GM23338 (cell line): ENCODE data around the gene HLA-DMA.

Source experiments
- CREB1 ChIP-seq: fragments of 250-450 bp; sonication (Bioruptor Pico); IDR thresholded peaks from 2 replicates; pipeline ENCODE4 v1.5.0; 2020; ENCODE audit warnings: low read depth, mild to moderate bottlenecking, moderate library complexity
- CTCF ChIP-seq, 2 experiments: fragments of 200-600 bp in 1 of 2; sonication (generic) in 1 of 2; conservative IDR thresholded peaks; 2 replicates each; pipeline versions ENCODE4 v1.5.1 to v1.6.1; 2016 to 2017; ENCODE audit warnings: antibody characterized with exemption in 2 of 2, low read depth in 2 of 2, mild to moderate bottlenecking in 2 of 2, moderate library complexity in 1 of 2
- EZH2 ChIP-seq: fragments of 200-600 bp; sonication (generic); IDR thresholded peaks from one replicate; pipeline ENCODE4 v1.8.0; 2017; ENCODE audit warnings: antibody characterized with exemption, mild to moderate bottlenecking, low read depth; ENCODE audit not compliant: unreplicated experiment
- EZH2phosphoT487 ChIP-seq: fragments of 200-600 bp; sonication (generic); IDR thresholded peaks from one replicate; pipeline ENCODE4 v1.8.1; 2018; ENCODE audit warnings: antibody characterized with exemption; ENCODE audit not compliant: unreplicated experiment
- JUNB ChIP-seq: IDR thresholded peaks from one replicate; pipeline ENCODE4 v1.6.1; 2016; ENCODE audit warnings: antibody characterized with exemption; ENCODE audit not compliant: unreplicated experiment
- NANOG ChIP-seq: IDR thresholded peaks from 2 replicates; pipeline ENCODE4 v1.6.1; 2016; ENCODE audit warnings: antibody characterized with exemption, borderline replicate concordance
- POLR2AphosphoS5 ChIP-seq: IDR thresholded peaks from 2 replicates; pipeline ENCODE4 v1.6.1; 2016; ENCODE audit warnings: antibody characterized with exemption, low read depth
- REST ChIP-seq: IDR thresholded peaks from one replicate; pipeline ENCODE4 v1.6.1; 2018; ENCODE audit warnings: antibody characterized with exemption; ENCODE audit not compliant: unreplicated experiment
- ZNF114 ChIP-seq: fragments of 250-450 bp; sonication (Bioruptor Pico); IDR thresholded peaks from 2 replicates; pipeline ENCODE4 v1.5.0; 2020; ENCODE audit warnings: mild to moderate bottlenecking, moderate library complexity
- ZNF331 ChIP-seq: fragments of 250-450 bp; sonication (Bioruptor Pico); IDR thresholded peaks from 2 replicates; pipeline ENCODE4 v1.5.0; 2020; ENCODE audit warnings: low read depth, mild to moderate bottlenecking, moderate library complexity
- ZNF462 ChIP-seq: fragments of 250-450 bp; sonication (Bioruptor Pico); IDR thresholded peaks from 2 replicates; pipeline ENCODE4 v1.5.0; 2020; ENCODE audit warnings: mild to moderate bottlenecking, moderate library complexity

- no peak for TF ChIP-seq POLR2AphosphoS5
- TF ChIP-seq CTCF (conservative IDR thresholded peaks at IDR 0.05; ENCODE audit: low read depth in 2 of 2), result no peak
- TF ChIP-seq EZH2phosphoT487, result no peak
- TF ChIP-seq EZH2, result no peak
- TF ChIP-seq JUNB, result no peak
- TF ChIP-seq NANOG, result no peak
- TF ChIP-seq CREB1 (CRISPR knock-in tag), result no peak
- no peak for TF ChIP-seq REST
- no peak for TF ChIP-seq ZNF114 (CRISPR knock-in tag)
- no peak for TF ChIP-seq ZNF331 (CRISPR knock-in tag)
- TF ChIP-seq ZNF462 (CRISPR knock-in tag), result no peak
Measured at GRCh38 chr6:32974541-32975308, 21.8 kb upstream of the HLA-DMA start.
